CD4-positive, alpha-beta memory T cell (primary cell): ENCODE measurements around the gene DYNAP. TPM values are rescaled to one million over a fixed set of nuclear protein-coding genes. Genes with fewer than 3 reads are reported as not detected.

Experiments
- CTCF ChIA-PET: fragments of 350-600 bp; sonication (Branson Sonifier 250); formaldehyde crosslinking; loops from one replicate; lab custom pipeline; 2021; ENCODE audit warnings: inconsistent platforms; ENCODE audit not compliant: partially characterized antibody; lab: Charles Lee
- POLR2A ChIA-PET: fragments of 350-600 bp; sonication (Branson Sonifier 250); formaldehyde crosslinking; loops from one replicate; lab custom pipeline; 2021; ENCODE audit not compliant: partially characterized antibody; lab: Charles Lee
- DNase-seq, 5 donors: peaks; one replicate each; pipeline versions ENCODE4 v3.0.0 to v3.0.0-alpha.2; 2020 to 2022; ENCODE audit warnings: mixed read lengths in 1 of 5
- H3K27ac ChIP-seq: one replicate; pipeline ENCODE4 v1.7.0; 2013; ENCODE audit warnings: low read depth, low read length
- H3K27me3 ChIP-seq: 2 replicates; pipeline ENCODE4 v1.7.0; 2013; ENCODE audit warnings: mild to moderate bottlenecking, low read length, moderate library complexity; ENCODE audit not compliant: insufficient read depth
- H3K36me3 ChIP-seq: 2 replicates; pipeline ENCODE4 v1.7.0; 2013; ENCODE audit warnings: mild to moderate bottlenecking, low read length, moderate library complexity; ENCODE audit not compliant: insufficient read depth
- H3K4me1 ChIP-seq: 2 replicates; pipeline ENCODE4 v1.7.0; 2013; ENCODE audit warnings: mild to moderate bottlenecking, low read length, moderate library complexity; ENCODE audit not compliant: insufficient read depth
- H3K4me3 ChIP-seq, 2 donors: one replicate each; pipeline ENCODE4 v1.7.0; 2013; ENCODE audit warnings: low read length in 2 of 2, mild to moderate bottlenecking in 1 of 2
- H3K9me3 ChIP-seq, 2 donors: one replicate each; pipeline ENCODE4 v1.7.0; 2013; ENCODE audit warnings: low read length in 2 of 2, control low read depth in 1 of 2; ENCODE audit not compliant: control insufficient read depth in 1 of 2
- H3K27ac Mint-ChIP-seq, 7 donors: one replicate each; pipeline ENCODE4 v1.8.0; 2020 to 2021; ENCODE audit warnings: mixed read lengths in 7 of 7, mild to moderate bottlenecking in 6 of 7, inconsistent platforms in 3 of 7, moderate library complexity in 3 of 7
- H3K27me3 Mint-ChIP-seq, 2 donors: one replicate each; pipeline ENCODE4 v1.8.0; 2020 to 2021; ENCODE audit warnings: mixed read lengths in 2 of 2
- H3K36me3 Mint-ChIP-seq, 2 donors: one replicate each; pipeline ENCODE4 v1.8.0; 2020 to 2021; ENCODE audit warnings: mixed read lengths in 2 of 2, inconsistent platforms in 1 of 2, mild to moderate bottlenecking in 1 of 2
- H3K4me1 Mint-ChIP-seq, 4 donors: one replicate each; pipeline ENCODE4 v1.8.0; 2020 to 2021; ENCODE audit warnings: mixed read lengths in 4 of 4, mild to moderate bottlenecking in 1 of 4
- H3K4me3 Mint-ChIP-seq, 8 donors: one replicate each; pipeline ENCODE4 v1.8.0; 2020 to 2021; ENCODE audit warnings: mixed read lengths in 8 of 8, mild to moderate bottlenecking in 7 of 8, moderate library complexity in 6 of 8, inconsistent platforms in 3 of 8
- H3K9me3 Mint-ChIP-seq, 8 donors: one replicate each; pipeline ENCODE4 v1.8.0; 2020 to 2021; ENCODE audit warnings: mixed read lengths in 8 of 8, mild to moderate bottlenecking in 5 of 8, inconsistent platforms in 3 of 8, moderate library complexity in 1 of 8
- intact Hi-C: fragments of 100-400 bp; cut with micrococcal nuclease; formaldehyde crosslinking; loops from one replicate; pipeline ENCODE4 v1.15.1; 2023
- polyA plus RNA-seq, 2 donors: library from polyadenylated mRNA; unstranded; fragments of 300-500 nt; fragmentation: Illumina TruSeq; gene quantifications; one replicate each; pipeline ENCODE4 v1.2.3, GENCODE V29; 2021
- total RNA-seq, 2 experiments: library from RNA; stranded (reverse); gene quantifications; one replicate each; pipeline ENCODE4 v1.2.3, GENCODE V29; 2021

DYNAP gene
- total and polyA plus RNA-seq, 4 experiments from 2014 or later, result not detected

DNA sequence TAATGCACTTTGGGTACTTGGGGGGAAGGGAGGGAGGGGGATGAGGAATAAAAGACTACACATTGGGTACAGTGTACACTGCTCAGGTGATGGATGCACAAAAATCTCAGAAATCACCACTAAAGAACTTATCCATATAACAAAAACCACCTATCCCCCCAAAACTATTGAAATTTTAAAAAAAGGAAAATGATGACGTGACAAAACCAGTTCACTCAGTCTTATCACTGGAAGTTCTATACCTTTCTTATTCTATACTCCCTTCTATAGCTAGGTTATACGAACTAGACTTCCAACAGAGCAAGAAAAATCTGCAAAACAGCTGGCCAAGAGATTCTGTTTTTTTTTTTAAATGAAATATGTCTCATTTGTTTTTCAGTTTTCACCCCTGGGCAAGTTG lies 20.8 kb downstream of the DYNAP start:
- H3K9me3 Mint-ChIP-seq, result peaks cover 0 to 4% (median 0%) of the 10 kb centered on the region in 8 donors
- Histone ChIP-seq H3K27ac (no peak overlapping the region), H3K9me3 (no peaks in the 10 kb centered on the region), H3K4me1 (no peaks in the 10 kb centered on the region), H3K27me3 (no peaks in the 10 kb centered on the region), H3K36me3 (no peaks in the 10 kb centered on the region), H3K4me3 (no peak overlapping the region)
- H3K36me3 Mint-ChIP-seq, result no peaks in the 10 kb centered on the region
- intact Hi-C loops, result no loop called here
- no peak for DNase-seq
- H3K4me3 Mint-ChIP-seq, result no peak overlapping the region
- peaks cover 0 to 4% (median 0%) of the 10 kb centered on the region in 4 donors for H3K4me1 Mint-ChIP-seq
- peaks cover 0 to 1% of the 10 kb centered on the region in 2 donors for H3K27me3 Mint-ChIP-seq
- no peak overlapping the region for H3K27ac Mint-ChIP-seq
- POLR2A ChIA-PET, result no interaction called here
- CTCF ChIA-PET, result no interaction called here

DNA sequence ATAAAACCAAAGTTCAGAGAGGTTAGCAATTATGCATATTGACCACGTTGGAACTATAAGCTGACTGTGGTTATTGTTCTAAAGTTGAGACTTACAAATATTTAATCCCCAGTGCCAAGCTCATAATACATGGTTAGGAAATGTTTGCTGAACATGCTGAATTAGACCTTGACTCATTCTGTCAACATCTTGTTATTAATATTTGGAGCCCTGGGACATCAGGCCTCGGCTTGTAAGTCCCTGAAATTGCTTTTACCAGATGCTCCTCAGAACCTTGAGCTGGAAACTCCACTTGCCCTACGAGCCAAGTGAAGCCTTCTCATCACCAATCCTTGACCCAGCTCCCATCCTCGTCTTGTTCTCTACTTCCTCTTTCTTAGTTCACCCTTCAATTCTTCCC lies 21.2 kb downstream of the DYNAP start:
- POLR2A ChIA-PET, result no interaction called here
- intact Hi-C loops, result no loop called here
- H3K4me1 ChIP-seq, result no peaks in the 10 kb centered on the region
- Mint-ChIP-seq H3K36me3 (no peaks in the 10 kb centered on the region), H3K4me3 (no peak overlapping the region), H3K27me3 (peaks cover 0 to 1% of the 10 kb centered on the region in 2 donors), H3K4me1 (peaks cover 0 to 4% (median 0%) of the 10 kb centered on the region in 4 donors), H3K9me3 (peaks cover 0 to 4% (median 0%) of the 10 kb centered on the region in 8 donors), H3K27ac (no peak overlapping the region)
- no peaks in the 10 kb centered on the region for H3K9me3 ChIP-seq
- no peak overlapping the region for H3K4me3 ChIP-seq
- H3K27me3 ChIP-seq, result no peaks in the 10 kb centered on the region
- no peak overlapping the region for H3K27ac ChIP-seq
- DNase-seq, result no peak
- no peaks in the 10 kb centered on the region for H3K36me3 ChIP-seq
- CTCF ChIA-PET, result no interaction called here

DNA sequence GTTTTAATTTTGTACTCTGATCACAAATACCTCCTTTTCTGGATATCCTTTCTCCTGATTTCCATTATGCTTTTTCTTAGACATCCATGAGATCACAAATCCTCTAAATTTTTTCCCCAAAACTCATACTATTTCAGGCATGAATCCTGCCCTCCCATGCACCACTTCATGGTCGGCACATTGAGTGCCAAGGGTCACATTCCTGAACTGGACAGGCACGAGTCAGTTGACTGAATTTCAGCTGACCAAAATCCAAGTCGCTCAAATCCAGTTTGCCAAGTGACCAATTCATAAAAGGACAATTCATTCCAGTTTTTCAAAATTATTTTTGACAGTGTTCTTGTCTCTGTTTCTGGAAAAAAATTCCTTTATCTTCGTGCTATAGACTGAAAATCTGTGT lies 22.1 kb downstream of the DYNAP start:
- H3K4me1 ChIP-seq, result no peaks in the 10 kb centered on the region
- H3K27ac ChIP-seq, result no peak overlapping the region
- H3K4me1 Mint-ChIP-seq, result peaks cover 0 to 2% (median 0%) of the 10 kb centered on the region in 4 donors
- ChIA-PET POLR2A (no interaction called here), CTCF (no interaction called here)
- H3K36me3 ChIP-seq, result no peaks in the 10 kb centered on the region
- H3K27me3 ChIP-seq, result no peaks in the 10 kb centered on the region
- no peak overlapping the region for H3K4me3 ChIP-seq
- peaks cover 0 to 4% (median 0%) of the 10 kb centered on the region in 8 donors for H3K9me3 Mint-ChIP-seq
- intact Hi-C loops, result no loop called here
- DNase-seq, result no peak
- no peak overlapping the region for H3K27ac Mint-ChIP-seq
- no peak overlapping the region for H3K4me3 Mint-ChIP-seq
- peaks cover 0 to 1% of the 10 kb centered on the region in 2 donors for H3K27me3 Mint-ChIP-seq
- no peaks in the 10 kb centered on the region for H3K9me3 ChIP-seq
- H3K36me3 Mint-ChIP-seq, result no peaks in the 10 kb centered on the region

DNA sequence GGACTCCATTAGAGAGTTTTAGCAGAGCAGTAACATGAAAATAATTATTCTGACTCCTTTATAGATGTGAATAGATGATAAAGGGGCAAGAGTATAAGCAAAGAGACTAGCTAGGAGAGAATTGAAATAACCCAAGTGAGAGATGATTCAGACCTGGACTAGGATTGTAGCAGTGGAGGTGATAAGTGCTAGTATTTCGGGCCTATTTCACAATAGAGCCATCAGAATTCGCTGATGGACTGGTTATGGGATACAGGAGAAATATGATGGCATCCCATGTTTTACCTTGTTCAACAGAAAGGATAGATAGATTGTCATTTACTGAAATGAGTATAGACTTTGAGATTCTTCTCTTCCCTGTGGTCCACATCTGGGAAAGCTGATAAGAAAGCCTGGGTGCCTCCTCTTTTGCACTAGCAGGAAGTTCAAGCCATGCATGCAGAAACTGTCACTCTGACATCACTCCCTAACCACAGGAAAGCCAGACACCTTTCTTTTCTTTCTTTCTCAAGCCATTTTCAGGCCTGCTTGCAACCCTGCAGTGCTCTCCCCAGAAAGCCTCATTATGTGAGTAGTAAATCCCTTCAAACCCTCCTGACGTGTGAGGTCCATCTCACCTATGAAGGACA lies 25.3 kb downstream of the DYNAP start:
- Mint-ChIP-seq H3K27ac (peak overlapping the region in 1 of 7 donors; percentile 20), H3K4me3 (peak overlapping the region in 1 of 8 donors; percentile 46), H3K9me3 (peaks cover 0 to 4% (median 0%) of the 10 kb centered on the region in 8 donors), H3K27me3 (peaks cover 1 to 6% of the 10 kb centered on the region in 2 donors), H3K36me3 (no peaks in the 10 kb centered on the region), H3K4me1 (peaks cover 0 to 1% (median 0%) of the 10 kb centered on the region in 4 donors)
- no peak overlapping the region for H3K4me3 ChIP-seq
- H3K36me3 ChIP-seq, result no peaks in the 10 kb centered on the region
- intact Hi-C loops, result no loop called here
- ChIA-PET POLR2A (no interaction called here), CTCF (no interaction called here)
- H3K4me1 ChIP-seq, result no peaks in the 10 kb centered on the region
- no peaks in the 10 kb centered on the region for H3K9me3 ChIP-seq
- H3K27ac ChIP-seq, result no peak overlapping the region
- no peak for DNase-seq
- no peaks in the 10 kb centered on the region for H3K27me3 ChIP-seq

DNA sequence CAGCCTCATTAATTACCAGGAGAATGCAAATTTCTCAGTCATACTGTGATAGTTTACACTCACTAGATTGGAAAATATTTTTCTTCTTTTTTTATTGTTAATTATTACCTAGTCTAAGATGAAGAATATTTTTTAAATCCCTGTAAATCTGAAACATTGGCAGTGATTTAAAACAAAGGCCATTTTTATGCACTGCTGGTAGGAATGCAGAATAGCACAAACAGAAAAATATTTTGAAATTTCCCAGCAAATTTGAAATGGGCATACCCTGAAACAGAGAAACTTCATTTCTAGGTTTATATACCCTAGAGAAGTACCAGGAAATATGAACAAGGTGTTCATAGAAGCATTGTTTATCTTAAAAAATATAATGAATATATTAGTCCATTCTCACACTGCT lies 31.0 kb downstream of the DYNAP start:
- Histone ChIP-seq H3K36me3 (no peaks in the 10 kb centered on the region), H3K4me1 (no peaks in the 10 kb centered on the region), H3K9me3 (no peaks in the 10 kb centered on the region), H3K4me3 (no peak overlapping the region), H3K27me3 (no peaks in the 10 kb centered on the region), H3K27ac (no peak overlapping the region)
- Mint-ChIP-seq H3K4me3 (no peak overlapping the region), H3K36me3 (no peaks in the 10 kb centered on the region), H3K4me1 (no peaks in the 10 kb centered on the region), H3K27me3 (peaks cover 5% of the 10 kb centered on the region in 2 donors), H3K9me3 (peaks cover 0 to 16% (median 4%) of the 10 kb centered on the region in 8 donors), H3K27ac (no peak overlapping the region)
- DNase-seq, result no peak
- POLR2A ChIA-PET, result no interaction called here
- CTCF ChIA-PET, result no interaction called here
- intact Hi-C loops, result no loop called here

DNA sequence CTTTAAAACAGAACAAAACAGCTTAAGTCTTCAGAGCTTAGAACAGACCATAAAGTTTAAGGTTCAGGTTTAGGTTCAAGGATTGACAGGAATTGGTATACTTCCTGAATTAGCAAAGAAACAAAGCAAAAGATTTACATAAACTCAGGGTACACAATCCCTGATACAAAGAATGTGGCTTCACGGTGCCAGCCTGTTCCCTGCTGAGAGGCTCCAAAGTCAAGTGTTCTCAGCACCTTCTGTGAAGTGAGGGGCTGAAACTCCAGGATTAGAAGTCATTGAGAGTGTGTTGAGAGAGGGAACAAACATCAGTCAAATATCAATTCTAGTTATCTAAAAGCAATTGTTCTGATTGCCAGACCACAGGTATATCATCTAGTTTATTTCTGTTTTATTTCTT lies 35.7 kb downstream of the DYNAP start:
- H3K9me3 ChIP-seq, result no peaks in the 10 kb centered on the region
- no peaks in the 10 kb centered on the region for H3K36me3 Mint-ChIP-seq
- CTCF ChIA-PET, result no interaction called here

DNA sequence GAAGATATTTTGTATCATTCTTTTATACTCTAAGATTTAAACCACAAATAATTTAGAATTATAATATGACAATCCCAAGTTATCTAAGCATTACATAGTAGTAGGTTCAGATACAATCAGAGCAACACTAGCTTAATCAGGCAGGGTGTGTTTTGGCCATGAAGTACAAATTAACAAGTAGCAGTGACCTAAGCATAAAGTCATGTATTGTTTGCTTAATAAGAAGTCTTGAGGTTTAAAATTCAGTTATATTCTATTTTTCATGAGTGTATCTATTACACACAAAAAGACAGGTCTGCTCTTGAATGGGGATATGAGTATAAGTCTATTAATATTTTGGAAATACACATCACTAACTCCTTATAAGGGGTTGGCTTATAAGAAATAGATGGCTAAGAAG lies 39.9 kb downstream of the DYNAP start:
- Histone ChIP-seq H3K36me3 (no peaks in the 10 kb centered on the region), H3K9me3 (no peaks in the 10 kb centered on the region), H3K4me3 (no peak overlapping the region), H3K27me3 (no peaks in the 10 kb centered on the region), H3K27ac (no peak overlapping the region), H3K4me1 (no peaks in the 10 kb centered on the region)
- Mint-ChIP-seq H3K4me3 (no peak overlapping the region), H3K4me1 (no peaks in the 10 kb centered on the region), H3K9me3 (peaks cover 0 to 6% (median 2%) of the 10 kb centered on the region in 8 donors), H3K27ac (no peak overlapping the region), H3K27me3 (peaks cover 0 to 5% of the 10 kb centered on the region in 2 donors), H3K36me3 (no peaks in the 10 kb centered on the region)
- no peak for DNase-seq
- intact Hi-C loops, result no loop called here
- POLR2A ChIA-PET, result no interaction called here
- CTCF ChIA-PET, result no interaction called here

More for the DNA sequence above, 35.7 kb downstream of the DYNAP start:
- Mint-ChIP-seq H3K27me3 (peaks cover 2 to 3% of the 10 kb centered on the region in 2 donors), H3K4me3 (no peak overlapping the region), H3K9me3 (peaks cover 0 to 20% (median 5%) of the 10 kb centered on the region in 8 donors), H3K27ac (no peak overlapping the region), H3K4me1 (no peaks in the 10 kb centered on the region)
- H3K36me3 ChIP-seq, result no peaks in the 10 kb centered on the region
- POLR2A ChIA-PET, result no interaction called here
- H3K27me3 ChIP-seq, result no peaks in the 10 kb centered on the region
- H3K4me3 ChIP-seq, result no peak overlapping the region
- intact Hi-C loops, result no loop called here
- H3K27ac ChIP-seq, result no peak overlapping the region
- no peaks in the 10 kb centered on the region for H3K4me1 ChIP-seq
- no peak for DNase-seq
